HL-60/S4 (cell line): ENCODE data around the gene HOXD9.

Experiments used
- in situ Hi-C: fragments of 300-500 bp; cut with MboI; formaldehyde crosslinking; loops from 2 replicates; pipeline ENCODE4 v1.14.3; 2022; ENCODE audit warnings: low sequenced_read_pairs

Gene HOXD9

DNA sequence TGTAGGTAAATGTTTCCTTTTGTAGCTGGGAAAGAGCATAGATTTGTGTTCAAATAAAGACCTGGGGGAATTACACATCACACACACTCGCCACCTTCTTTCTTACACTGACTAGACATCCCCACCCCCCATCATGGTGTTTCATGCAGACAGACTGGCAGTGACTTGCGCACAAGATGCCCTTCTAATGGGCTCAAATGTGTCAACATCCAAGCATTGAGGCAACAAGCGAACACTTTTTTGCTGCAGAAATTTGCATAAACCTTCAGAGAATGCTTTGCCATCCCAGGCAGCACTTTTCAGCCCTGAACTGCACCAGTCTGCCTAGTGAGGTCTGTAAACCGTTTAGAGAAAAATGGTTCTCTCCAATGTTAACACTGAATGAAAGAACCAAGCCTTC, 11.5 kb downstream of the HOXD9 start:
- in situ Hi-C loops, result loop anchor here (25.0 kb wide), 3 partner anchors 328 to 1178 kb away; no protein-coding TSS in a partner anchor

DNA sequence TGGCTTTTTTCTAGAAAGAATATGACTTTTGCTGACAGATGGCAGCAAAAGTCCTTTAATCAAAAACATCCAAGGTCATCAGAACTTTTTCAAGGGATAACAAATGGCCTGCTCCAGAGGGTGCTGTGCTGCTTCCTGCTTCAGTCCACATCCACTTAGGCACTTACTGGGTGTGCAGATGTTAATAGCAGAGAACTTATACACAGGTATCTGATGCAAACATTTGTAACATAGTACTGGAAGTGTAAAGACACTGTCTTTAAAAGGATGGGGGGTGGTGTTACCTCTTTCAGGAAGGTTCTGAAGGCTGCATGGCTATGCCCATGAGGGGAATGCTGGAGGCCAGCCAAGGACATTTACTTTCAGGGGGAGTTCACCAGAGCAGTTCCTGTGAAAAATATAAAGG, 12.5 kb downstream of the HOXD9 start:
- in situ Hi-C loops, result loop anchor here (25.0 kb wide), 3 partner anchors 327 to 1177 kb away; no protein-coding TSS in a partner anchor

DNA sequence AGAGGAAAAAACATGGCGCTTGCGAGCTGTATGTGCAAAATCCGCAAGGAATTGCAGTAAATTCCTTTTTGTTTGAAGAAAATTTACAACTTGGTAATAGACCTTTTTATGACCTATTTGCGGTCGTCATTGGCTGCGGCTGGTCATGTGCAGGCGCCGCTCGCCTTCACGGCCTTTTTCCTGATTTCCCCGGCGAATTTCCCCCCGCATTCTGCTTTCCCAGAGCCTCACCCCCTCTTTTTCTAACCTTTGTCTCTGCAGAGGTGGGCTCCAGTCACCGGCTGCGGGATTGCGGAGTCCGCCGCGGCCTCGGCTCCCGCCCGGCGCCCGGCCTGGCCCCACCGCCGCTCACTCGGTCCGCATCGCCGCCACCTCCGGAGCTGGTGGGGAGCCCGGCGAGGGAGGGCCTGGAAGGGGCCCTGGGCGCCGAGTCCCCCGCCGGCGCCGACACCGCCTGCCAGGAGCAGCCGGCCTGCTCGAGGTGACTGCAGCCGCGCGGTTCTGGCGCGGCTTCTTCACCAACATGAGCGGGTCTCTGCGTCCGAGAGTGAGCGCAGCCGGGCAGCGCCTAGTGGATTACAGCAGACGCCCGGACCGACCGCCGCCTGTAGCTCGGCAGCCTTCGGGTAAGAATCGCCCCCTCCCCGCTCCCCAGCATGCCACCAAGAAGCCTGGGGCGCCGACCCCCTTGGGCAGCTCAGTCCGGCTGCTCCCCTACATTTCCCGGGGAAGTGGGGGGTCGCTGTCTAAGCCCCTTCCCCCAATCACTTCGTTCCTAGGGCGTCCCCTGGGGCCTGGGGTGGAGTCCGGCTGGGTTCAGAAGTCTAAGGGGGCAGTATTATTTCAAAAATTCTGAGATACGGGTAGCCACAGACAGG, 14.1 kb downstream of the HOXD9 start:
- in situ Hi-C loops, result loop anchor here (25.0 kb wide), 3 partner anchors 326 to 1176 kb away; no protein-coding TSS in a partner anchor

DNA sequence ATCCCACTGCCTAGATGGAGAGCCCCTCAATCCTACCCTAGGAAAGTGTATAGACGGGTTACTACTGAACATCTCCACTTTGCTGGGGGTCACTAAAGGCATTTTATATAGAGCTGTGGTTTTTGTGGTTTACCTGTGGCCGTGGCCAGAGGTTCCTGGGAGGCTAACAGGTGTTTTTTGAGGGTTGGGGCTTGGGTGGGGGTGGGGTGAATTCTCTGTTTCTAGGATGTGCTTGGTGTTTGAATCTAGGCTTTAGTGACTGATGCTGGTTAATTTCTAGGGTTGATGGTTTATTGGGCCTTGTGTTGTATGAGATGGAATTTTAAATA, 14.7 kb downstream of the HOXD9 start:
- in situ Hi-C loops, result loop anchor here (25.0 kb wide), 3 partner anchors 325 to 1175 kb away; no protein-coding TSS in a partner anchor

DNA sequence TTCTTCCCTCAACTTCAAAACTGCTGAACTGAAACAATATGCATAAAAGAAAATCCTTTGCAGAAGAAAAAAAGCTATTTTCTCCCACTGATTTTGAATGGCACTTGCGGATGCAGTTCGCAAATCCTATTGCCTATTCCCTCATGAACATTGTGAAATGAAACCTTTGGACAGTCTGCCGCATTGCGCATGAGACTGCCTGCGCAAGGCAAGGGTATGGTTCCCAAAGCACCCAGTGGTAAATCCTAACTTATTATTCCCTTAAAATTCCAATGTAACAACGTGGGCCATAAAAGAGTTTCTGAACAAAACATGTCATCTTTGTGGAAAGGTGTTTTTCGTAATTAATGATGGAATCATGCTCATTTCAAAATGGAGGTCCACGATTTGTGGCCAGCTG, 15.4 kb downstream of the HOXD9 start:
- in situ Hi-C loops, result loop anchor here (25.0 kb wide), 3 partner anchors 324 to 1174 kb away; no protein-coding TSS in a partner anchor

DNA sequence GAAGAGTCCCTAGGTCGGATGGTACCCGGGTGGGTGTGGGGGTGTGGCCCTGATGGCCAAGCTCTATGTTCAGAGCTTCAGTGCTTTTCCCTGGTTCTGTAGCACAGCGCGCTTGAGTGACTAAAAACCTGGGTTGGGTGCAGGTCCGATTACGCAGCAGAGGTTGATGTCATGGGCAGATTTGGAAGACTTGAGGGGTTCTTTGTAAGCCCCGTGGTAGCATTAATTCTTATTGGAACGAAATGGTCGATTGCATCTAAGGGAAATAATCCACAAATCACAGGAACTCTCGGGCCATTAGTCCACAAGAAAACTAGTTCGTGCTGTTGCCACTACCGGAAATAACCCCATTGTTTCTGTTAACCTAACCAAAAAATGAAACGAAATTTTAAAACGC, 16.0 kb downstream of the HOXD9 start:
- in situ Hi-C loops, result loop anchor here (25.0 kb wide), 3 partner anchors 324 to 1174 kb away; no protein-coding TSS in a partner anchor

DNA sequence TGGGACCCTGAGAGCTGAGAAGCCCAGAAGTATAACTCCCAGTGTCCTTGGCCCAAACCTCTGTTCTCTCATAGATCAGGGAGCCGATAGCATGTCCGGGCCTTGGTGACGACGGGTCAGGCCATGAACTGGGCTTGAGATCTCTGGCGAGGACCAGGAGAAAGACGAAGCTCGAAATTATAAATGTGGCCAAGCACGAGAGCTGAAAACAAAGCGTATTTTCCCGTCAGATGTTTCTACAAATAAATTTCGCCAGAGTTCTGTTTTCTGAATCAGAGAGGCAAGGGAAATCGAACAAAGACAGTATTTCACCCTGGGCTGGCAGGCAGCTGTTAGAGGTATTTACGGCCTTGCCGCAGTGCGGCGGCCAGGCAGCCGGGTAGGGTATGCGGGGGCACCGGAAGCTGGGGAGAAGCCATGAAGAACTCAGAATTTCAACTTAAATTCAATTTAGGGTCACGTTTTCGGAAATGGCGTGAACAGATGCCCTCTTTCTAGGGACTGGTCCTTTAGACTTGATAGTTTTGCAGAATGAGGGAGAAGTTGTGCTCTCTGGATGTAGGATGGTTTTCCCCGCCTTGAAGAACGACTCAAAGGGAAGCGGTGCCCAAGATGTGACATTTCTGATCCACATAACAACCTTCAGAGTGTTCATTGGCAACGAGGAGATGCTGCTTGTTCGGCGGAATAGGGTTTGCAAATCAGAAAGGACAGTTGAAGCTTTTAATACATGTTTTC, 16.6 kb downstream of the HOXD9 start:
- in situ Hi-C loops, result loop anchor here (25.0 kb wide), 3 partner anchors 323 to 1173 kb away; no protein-coding TSS in a partner anchor

DNA sequence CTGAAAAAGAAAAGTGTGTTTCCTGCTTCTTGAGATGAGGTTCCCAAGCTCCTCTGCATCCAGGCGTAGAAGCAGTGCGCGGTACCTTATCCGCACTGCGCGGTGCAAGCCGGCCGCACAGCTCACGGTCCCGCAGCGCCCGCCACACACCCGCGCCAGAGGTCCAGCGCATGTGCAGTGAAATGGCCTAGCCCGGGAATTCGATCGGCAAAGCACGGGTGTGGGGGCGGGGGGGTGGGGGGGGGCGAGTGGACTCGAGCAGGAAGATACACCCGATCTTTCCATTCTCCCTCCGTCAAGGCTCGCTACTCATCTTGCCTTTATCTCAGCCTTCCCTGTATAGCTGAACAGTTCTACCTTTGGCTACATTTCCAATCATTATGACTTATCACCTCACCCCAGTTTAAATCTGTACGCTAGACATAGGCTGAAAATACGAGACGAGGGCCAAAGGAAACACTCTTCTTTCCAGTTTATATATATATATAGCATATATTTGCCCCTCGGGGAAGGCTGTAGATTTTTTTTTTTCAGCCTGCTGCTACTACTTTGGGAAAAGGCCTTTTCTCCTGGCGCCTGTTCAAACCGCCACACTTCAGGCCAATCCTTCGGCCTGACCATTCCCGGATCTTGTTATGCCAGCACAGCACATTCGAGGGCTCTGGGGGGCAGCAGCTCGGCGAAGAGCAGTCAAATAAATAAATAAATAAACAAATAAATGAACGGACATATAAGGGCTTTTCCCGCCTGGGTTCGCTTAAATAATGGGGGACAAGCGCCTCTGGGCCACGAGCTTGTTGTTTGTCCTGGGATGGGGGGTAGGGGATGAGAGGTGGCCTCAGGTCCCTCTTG, 17.4 kb downstream of the HOXD9 start:
- in situ Hi-C loops, result loop anchor here (10.0 to 25.0 kb wide), 4 partner anchors 322 to 1172 kb away; no protein-coding TSS in a partner anchor

DNA sequence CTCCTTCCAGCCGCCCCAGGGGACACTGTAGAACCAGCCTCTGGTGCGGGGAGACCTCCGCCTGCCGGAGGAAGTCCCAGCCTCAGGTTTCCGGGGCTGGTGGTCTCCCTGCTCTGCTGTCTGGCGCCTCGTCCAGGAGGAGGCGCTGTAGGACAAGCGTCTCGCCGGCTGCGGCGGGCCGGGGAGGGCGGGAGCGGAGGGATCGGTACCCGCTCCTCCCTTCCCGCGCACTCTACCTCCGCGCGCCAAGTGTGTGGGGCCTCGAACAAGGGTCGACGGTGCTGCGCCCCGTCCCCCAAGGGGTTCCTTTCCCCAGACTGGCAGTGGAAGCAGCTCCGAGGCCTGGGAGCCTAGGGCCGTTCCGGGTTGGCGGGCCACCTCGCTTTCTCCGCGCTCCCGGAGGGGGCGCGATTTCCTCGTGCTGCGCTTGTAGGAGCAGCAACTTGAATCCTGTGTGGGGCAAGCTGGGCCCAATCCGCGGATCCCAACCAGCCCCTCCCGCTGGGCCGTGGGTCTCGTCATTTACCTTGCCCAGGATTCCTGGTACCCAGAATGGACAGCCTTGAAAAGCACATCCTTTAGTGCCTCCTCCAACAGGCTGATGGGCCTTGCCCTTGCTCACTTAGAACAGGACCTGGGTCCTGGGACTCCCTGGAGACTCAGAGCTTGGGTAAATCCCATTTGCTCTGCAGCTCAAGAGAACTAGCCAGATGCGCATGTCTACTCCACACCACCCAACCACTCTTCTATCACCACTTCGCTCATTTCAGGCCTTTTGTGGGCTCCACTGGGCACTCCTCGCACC, 18.2 kb downstream of the HOXD9 start:
- in situ Hi-C loops, result loop anchor here (10.0 to 25.0 kb wide), 4 partner anchors 322 to 1172 kb away; no protein-coding TSS in a partner anchor

DNA sequence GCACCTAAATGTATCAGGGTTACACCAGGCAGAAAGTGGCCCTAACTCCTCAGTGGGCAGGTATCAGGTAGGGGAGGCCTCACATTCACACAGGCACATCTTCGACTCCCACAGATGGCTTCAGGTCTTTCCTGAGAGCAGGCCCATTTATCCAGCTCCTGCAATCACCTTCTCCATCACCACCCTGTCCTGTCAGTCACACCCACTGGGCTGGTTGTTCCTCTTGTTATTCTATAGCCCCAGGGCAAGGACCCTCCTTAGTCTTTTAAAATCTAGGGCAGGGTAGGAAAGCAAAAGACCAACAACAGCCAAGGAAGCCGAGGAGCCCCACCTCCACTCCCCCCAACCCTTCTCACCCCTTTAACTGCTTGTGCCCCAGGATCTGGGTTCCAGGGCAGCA, 19.8 kb downstream of the HOXD9 start:
- in situ Hi-C loops, result loop anchor here (10.0 to 25.0 kb wide), 4 partner anchors 320 to 1170 kb away; no protein-coding TSS in a partner anchor

DNA sequence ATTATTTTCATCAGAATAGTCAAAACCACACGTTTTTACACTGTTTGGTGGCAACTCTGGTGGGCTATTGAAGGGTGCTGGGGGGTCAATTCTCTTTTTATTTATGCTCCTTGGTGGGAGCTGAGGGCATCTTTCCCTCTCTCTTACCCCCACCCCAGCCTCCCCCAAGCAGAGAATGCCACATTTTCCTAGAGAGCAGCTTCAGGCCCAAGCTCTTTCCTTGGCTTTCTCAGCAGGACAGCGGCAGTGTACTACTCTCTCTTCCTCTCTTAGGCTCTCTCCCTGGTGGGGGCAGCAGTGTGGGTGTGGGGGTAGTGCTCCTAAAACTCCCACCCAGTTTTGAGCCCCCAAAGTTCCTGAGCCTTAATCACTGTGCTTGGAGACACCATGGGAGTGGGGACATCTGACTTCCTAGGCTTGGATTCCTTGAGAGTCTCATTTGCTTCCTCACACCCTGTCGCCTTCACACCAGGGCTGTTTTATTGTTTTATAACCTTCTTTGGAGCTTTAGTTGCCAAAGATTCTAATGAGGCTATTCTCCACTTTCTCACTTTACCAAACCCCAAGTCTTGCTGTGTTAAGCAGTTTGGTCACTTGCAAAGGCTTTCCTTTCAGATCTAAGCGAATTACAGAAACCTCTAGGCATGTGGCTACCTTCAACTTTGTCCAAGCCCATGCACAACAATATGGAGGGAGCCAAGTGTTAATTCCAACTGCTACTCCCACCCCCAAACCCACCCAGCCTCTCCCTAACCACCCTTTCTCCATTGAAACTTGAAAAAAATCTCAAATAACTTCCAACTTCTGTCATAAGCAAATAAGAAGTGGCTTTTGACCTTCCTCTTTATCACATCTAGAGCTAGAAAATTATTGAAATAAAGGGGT, 22.8 kb downstream of the HOXD9 start:
- in situ Hi-C loops, result loop anchor here (10.0 to 25.0 kb wide), 4 partner anchors 317 to 1167 kb away; no protein-coding TSS in a partner anchor

DNA sequence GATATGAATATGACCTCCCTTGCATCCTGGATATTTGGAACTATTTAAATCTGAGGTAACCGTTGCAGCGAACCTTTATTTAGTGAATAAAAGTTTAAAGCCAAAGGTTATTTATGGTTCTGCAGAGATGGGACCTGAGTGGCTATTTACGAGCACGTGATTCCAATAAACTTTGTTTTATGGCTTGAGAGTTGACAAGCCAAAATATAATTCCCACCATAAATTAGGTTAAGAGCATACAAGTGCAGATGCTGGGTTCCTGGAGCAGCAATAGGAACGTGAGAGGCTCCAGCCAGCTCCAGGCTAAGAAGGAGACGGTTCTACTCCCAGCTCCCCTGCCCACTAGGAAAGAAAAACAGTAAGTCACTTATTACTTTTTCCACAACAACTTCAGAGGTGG, 23.6 kb downstream of the HOXD9 start:
- in situ Hi-C loops, result loop anchor here (10.0 to 25.0 kb wide), 4 partner anchors 316 to 1166 kb away; no protein-coding TSS in a partner anchor

DNA sequence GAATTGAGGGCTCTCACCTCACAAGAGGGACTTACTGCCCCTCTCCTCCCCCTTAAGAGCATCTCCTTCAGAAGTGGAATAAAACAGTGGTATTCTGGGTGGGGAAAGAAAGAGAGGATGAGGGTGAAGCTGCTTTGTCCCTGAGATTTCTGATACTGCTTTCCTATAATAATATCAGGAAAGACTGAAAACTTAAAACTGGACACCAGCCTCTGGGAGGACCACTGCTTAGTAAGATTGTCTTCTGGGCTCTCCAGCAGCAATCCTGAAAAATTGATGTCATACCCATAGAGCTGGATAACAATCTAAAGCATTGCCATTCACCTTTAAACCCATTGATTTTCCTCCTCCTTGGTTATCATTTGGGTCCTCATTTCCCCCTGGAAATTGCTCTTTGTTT, 24.1 kb downstream of the HOXD9 start:
- in situ Hi-C loops, result loop anchor here (10.0 to 25.0 kb wide), 4 partner anchors 316 to 1166 kb away; no protein-coding TSS in a partner anchor

DNA sequence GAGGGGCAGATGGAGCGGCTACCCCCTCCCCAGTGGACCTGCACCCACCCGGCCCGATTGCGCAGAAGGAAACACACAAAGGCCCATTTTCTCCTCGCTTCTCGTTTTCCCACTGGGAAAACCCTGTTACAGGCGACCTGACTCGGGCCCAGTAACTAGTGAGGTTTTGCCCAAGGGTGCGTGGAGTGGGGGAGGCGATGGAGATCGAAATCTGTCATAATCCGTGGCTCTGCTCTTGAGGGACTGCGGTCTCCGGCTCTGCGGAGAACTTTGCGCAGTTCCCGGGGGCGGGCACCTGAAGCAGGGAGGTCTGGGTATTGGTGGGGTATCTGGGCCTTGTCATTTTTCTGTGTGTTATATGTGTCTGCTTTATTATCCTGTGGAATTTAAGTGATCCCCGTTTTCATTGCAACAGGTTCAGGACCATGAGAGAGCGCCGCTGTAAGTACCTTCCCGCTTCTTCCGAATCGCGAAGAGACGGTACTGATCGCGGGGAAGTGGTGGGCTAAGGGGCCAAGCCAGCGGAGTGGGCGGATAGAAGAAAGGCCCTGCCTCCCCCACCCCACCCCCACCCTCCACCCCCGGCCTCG, 24.8 kb downstream of the HOXD9 start:
- in situ Hi-C loops, result loop anchor here (10.0 to 25.0 kb wide), 4 partner anchors 315 to 1165 kb away; no protein-coding TSS in a partner anchor

DNA sequence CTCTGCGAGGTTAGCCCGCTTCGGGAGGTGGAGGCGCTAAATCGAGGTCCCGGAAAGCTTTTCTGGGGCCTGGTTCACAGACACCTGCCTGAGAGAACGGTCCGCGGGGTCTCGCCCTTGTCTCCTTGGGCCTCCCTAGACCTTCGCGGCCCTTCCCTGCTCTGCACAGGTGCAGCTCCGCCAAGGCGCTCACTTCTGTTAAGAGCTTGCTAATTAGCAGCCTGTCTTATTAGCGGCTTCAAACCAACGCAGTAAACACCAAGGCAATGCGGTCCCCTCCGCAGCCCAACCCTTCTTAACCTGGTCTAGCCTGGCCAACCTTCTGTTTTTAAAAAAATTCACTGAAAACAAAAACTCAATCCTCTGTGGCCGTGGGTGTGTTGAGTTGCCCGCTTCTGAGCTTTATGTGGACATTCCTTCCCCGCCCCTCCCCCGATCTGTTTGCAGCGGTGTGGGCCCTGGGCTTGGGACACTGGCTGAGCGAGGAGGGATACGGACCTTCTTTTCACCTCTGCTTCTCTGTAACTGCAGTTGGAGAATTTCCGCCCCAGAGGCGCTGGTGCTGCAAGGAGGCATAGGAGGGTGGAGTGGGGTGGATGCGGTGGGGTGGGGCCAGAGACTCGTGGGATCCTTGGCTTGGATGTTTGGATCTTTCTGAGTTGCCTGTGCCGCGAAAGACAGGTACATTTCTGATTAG, 25.4 kb downstream of the HOXD9 start:
- in situ Hi-C loops, result loop anchor here (10.0 to 25.0 kb wide), 4 partner anchors 314 to 1164 kb away; no protein-coding TSS in a partner anchor

DNA sequence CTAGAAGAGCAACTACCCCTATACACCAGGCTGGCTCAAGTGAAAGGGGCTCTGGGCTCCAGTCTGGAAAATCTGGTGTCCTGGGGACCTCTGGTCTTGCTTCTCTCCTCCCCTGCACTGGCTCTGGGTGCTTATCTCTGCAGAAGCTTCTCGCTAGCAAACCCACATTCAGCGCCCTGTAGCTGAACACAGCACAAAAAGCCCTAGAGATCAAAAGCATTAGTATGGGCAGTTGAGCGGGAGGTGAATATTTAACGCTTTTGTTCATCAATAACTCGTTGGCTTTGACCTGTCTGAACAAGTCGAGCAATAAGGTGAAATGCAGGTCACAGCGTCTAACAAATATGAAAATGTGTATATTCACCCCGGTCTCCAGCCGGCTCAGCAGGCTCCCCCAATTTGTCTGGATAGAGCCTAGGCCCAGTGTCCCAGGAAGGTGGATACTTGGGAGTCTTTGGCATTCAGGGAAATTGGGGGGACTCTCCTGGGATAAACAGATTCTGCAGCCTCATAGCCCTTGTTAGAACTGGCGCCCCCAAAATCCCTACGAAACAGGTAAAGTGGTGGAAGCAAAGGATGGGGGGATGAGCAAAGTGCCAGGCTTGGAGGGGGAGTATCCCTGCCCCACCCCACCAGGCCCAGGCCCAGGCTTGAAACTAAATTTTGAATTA, 26.4 kb downstream of the HOXD9 start:
- in situ Hi-C loops, result loop anchor here (10.0 to 25.0 kb wide), 4 partner anchors 313 to 1163 kb away; no protein-coding TSS in a partner anchor
